ENCODE data around the gene NOS1AP.

GRCh38 chr1:162108426-162108825 lies 38.9 kb downstream of the NOS1AP start:
- TF ChIP-seq POLR2A (IDR thresholded peaks at IDR 0.05; ENCODE audit: low read depth, low read length) (no peak), POLR2AphosphoS5 (IDR thresholded peaks at IDR 0.05; ENCODE audit: low read depth, low read length) (no peak), TAF1 (IDR thresholded peaks at IDR 0.05; ENCODE audit: low read depth, low read length) (no peak)
